Hypothalamus (tissue), 51 donors: ENCODE measurements around the gene SPSB1.
A peak's percentile ranks its signal among the peaks of the same experiment; 100 is the strongest.

Experiments
- DNase-seq, 51 donors: peaks; one replicate each; lab custom pipeline; 2025; lab: John Stamatoyannopoulos, UW

Gene SPSB1

DNA sequence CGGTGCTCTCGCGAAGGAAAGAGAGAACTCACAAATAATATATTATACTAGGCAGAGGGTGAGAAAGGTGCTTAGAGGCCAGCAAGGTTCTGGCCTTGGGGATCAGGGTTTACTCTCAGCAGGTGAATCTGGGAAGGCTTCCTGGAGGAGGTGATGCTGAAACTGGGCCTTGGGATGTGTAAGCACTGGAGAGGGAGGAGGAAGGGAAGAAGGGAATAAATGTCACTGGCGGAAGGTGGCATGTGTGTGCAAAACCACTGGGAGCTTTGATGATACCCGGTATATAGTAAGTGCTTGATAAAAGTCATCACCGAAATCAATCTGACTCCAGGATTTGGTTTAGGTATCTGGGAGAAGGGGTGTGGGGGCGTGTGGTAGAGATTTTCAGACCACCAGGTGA, 24.4 kb downstream of the SPSB1 start:
- DNase-seq: no peak

DNA sequence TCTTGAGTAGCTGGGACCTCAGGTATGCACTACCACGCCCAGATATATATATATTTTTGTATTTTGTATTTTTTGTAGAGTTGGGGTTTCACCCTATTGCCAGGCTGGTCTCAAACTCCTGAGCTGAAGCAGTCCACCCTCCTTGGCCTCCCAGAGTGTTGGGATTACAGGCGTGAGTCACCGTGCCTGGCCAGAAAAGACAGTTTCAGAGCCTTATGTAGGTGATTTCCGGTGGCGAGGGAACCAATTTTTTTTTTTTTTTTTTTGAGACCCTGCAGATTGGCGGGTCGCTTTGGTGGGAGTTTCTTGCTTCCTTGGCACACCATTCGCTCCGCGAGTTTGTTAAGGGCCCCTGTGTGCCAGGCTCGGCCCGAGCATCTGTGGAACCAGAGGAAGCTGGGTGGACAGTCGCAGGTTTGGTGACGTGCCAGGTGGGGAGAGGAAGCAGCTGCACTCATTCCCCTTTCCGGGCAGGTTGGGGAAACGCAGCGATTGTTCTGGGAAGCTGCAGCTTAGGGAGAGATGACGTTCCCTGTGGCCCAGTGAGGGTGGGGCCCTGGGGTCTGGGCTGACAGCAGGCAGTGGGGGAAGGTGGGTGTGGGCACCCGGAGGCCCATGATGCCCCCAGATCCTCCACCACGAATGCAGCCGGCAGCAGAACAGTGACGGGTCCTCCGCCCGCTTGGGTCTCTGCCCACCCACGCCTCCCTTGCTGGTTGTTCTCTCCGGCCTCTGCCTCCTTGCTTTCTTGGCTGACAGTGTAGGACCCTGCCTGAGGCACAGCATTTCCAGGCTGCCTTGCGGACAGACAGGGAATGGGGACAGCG, 25.1 kb downstream of the SPSB1 start:
- DNase-seq: peak in 20 of 51 donors; percentile 16 to 66 (median 42)

DNA sequence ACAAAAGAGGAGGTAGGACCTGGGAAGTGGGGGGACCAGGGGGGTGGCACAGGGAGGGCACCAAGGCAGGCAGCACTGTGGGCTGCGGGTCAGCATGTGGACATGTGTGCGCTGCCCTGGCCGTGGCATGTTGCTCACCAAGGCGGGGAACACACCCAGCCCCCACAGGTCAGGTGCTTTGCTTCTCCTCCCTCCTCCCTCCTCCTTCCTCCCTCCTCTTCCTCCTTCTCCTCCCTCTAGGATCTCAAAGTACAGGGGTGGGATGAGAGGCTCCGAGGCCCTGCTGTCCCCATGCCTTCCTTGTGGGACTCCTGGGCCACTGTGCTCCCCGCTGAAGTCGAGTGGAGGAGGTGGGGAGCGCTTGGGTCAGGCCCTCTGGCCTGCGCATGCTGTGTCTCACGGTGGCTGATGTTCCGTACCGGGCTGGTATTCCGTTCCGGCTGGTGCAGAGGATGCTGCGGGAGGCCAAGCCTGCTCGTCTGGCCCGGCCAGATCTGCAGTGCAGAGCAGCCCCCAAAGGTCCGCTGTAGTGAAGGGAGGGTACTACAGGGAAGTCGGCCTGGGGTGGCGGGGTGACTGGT, 26.6 kb downstream of the SPSB1 start:
- no peak for DNase-seq

DNA sequence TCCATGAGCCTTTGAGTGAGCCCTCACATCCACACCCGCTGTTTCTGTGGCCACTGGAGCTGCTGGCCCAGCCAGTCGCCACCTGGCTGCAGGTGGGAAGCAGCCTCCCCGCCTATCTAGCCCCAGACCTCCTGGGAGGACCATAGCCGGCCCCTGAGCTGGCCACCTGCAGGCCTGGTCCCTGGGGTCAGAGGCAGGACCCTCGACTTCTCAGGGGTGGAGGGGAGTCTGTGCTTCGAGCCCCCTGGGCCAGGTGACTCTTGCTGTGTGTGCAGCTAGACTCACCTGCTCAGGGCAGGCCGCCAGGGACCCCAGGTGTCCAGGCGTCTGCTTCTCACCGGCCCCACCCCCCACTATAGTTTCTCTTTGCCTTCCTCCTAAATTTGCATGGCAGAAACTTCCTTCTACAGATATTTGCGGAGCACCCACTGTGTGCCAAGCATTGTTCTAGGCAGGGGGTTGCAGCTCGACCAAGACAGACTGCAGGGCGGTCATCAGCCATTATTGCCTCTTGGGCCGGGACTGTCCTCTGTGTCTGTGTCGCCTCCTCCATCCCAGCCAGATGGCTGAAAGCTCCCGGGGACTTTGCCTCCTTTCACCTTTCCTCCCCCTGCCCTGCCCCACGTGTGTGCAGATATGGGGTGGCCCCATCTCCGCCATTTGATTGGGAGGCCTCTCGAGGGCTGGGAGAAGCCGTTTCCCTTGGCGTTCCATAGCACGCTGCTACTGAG, 27.3 kb downstream of the SPSB1 start:
- no peak for DNase-seq

DNA sequence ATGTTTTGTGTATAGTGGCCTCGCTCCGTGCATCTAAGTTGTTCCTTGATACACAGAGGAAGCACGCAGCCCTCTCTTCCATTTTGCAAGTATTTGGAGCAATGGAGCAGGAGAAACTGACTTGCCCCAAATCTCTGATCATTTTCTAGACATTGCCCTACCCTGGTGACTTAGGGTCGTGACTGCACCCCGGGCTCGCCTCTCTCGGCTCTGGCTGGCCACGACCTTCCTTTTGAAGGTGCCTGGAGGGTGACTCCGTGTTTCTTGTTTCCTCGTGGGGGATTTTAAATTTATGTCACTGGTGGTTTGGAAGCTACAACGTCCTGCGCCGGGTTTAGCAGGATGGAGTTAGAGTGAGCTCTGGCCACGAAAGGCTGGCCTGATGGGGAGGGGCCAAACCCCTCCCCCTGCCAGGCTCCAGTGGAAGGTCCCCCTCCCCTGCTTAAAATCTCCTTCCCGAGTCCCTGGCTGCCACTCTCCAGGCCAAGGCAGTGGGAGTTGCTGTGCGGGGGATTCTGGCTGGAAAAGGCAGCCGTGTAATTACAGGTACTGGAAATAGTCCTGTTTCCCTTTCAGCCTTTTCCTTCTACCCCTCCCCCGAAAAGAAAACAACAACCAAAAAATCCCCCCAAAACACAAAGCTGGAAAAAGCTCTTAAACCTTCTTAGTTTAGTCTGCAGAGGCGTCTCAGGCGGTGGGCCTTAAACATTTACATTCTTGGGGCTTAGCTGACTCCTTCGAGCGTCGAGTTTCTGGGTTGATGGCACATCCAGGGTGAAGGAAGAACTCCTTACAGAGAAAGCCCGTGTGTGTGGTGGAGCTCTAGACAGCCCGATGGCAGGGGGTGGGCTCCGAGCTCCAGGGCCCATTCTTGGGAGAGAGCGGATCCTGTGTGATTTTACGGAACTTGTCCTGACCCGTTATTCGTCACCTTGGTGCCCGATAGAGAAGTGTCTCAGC, 28.1 kb downstream of the SPSB1 start:
- DNase-seq: no peak

DNA sequence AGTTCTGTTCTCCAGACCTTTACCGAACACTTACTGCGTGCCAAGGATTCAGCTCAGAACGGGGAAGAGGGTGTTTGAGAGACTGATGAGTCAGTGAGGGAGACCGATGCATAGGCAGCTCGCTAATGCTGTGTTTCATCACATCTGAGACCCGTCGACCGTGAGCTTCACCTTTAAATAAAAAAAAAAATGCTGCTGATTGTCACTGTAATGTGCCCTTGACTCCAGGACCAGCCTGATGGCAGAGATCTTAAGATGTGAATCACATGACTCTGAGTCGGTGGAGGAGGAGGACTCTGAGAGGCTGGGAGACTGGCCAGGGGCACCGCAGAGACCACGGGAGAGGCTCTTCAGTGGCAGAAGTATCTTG, 28.8 kb downstream of the SPSB1 start:
- peak in 2 of 51 donors; percentile 19 to 20 for DNase-seq

DNA sequence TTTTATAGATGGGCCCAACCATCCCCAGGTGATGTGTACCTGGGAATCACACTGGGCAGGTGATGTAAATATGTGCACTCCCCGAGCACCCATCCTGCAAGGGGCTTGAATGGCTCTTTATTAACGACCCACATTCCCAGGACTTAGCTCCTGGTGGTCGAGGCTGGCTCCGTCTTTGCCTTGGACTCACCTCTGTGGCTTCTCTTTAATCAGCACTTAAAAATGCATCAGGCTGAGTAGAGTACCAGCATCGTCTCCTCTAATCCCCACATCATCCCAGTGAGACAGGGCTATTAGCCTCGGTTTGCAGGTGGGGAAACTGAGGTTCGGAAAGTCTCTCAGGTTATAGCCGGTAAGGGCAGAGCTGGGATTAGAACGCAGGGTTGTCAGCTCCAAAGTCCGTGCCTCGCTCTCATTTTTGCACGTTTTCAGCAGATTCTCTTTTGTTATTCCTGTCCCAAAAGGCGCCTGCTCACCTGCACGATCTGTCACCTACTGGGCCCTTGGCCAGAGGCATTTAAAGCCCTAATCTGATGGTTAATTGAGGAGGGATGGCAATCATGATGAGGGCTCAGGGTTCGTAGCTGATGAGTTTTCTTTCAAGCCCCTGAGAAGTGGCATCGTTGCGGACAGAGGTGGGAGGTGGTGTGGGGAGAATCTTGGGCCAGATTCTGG, 29.4 kb downstream of the SPSB1 start:
- no peak for DNase-seq

DNA sequence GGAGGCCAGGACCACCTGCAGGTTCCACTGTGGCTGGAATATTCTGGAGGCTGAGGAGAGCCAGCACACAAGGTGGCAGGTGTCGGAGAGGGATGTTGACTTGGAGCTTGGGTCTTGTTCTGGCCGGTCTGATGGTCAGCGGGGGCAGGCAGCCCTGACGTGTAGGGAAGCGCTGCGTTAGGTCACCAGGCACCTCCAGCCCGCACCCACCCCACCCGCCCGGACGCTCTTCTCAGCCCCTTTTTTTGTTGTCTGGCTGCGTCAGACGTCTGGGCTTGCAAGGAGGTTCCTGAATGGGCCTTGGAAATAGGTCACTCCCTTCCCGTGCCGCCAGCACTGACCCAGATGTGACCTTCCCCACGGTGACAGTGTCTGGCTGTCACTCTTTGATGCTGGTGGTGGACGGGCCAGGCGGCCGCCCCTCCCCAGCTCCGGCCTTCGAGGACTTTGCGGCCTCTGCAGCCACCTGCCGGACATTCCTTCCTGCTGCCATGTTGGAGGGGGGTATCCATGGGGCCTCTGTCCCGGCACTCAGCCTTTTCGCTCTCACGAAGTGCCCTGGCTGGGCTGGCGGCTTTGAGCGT, 30.1 kb downstream of the SPSB1 start:
- peak in 32 of 51 donors; percentile 12 to 72 (median 42) for DNase-seq

DNA sequence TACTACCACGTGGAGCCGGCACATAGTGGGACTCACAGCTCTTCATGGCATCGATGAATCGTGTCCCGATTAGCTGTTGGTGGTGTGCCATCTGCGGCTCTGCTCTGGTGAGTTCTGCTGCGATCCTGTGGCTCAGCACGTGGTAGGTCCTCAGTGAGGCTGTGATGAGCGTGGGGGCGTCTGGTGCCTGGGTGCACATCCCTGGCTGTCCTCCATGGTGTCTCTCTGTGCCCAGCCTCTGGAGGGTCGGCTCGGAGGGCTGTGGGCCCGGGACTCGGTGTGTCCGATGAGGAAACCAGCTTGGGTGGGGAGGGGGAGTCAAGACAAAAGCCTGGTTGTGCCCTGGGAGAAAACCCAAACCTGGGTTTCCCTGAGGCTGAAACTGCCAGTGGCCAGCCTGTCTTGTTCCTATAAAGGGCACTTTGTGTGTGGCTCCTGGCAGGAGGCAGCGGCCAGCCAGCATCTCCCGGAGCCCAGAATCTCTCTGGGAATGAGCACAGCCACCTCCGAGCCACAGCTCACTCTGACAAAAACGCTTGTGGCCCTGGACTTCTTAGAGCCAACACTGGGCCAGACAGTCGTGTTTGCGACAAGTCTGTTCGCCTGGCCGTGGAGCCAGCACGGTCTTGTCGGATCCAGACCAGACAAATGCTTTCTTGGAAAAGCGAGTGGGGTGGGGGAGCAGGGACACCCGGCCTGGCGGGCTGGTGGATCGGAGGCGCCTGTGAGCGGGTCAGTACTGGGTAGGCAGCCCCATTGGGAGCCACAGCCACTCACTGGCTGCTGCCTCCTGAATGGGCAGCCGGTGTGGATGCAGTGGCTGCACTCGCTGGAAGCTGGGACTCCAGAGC, 31.8 kb downstream of the SPSB1 start:
- peak in 49 of 51 donors; percentile 4 to 92 (median 72) for DNase-seq

DNA sequence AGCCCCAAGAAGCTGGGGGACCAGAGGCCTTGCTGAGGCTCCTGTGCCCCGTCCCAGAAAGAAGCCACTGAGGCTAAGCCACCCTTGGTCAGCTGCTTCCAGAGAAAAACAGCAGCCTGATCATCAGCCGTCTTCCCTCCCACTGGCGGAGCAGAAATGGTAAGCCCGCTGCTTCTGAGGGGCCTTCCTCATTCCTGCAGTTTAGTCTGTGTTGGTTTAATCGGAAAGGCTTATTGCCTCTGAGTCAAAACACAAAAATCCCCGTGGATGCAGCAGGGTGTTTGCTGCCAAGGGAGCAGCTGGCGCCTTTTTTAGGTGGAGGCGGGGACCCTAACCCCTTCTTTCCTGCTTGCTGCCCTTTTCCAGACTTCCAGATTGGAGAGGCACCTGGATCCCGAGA, 33.9 kb downstream of the SPSB1 start:
- no peak for DNase-seq

DNA sequence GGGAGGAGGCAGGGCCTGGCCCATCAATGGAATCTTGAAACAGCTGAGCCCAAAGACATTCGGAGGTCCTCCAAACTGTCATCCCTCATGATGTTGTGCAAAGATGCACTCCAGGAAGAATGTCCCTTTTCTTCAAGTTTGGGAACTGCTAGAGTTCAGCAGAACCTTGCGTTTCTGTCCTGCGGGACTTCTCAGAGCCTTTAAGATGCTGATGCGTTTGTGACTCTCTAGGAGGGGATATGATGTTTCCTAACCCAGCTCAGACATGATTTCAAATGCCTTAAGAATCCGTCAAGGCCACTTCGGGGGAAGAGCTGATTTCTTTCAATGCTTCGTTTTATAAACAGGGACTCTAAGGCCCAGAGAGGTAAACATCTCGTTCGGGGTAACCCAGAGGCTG, 35.5 kb downstream of the SPSB1 start:
- no peak for DNase-seq

DNA sequence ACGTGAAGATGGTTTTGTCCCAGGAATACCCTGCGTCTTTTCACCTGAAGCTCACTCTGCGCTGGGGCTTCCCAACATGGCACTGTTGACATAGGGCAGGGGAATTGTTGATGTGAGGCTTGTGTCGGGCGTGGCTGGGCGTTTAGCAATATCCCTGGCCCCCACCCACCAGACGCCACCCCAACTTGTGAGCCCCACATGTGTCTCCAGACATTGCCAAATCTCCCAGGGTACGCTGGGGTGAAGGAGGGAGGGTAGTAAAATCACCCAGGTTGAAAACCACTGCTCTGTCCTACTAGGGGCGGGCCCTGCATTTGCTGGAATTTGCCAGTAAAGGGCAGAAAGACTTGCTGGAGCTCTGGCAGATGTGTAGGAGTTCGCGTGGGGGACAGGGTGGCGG, 36.0 kb downstream of the SPSB1 start:
- DNase-seq: no peak

DNA sequence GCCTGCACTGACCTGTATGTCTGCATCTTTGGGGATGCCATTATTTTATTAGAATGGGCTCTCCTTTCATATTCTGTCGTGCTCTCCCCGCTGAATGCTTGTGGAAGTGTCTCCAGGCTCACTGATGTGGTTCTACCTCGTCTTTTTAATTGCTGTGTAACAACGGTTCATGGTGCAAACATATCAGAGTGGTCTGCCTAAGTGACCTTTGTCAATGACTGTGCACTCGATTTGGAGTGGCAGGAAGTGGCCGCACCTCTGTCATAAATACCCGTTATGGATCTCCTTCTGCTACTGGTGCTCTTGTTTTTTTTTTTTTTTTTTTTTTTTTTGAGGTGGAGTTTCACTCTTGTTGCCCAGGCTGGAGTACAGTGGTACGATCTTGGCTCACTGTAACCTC, 38.3 kb downstream of the SPSB1 start:
- no peak for DNase-seq

DNA sequence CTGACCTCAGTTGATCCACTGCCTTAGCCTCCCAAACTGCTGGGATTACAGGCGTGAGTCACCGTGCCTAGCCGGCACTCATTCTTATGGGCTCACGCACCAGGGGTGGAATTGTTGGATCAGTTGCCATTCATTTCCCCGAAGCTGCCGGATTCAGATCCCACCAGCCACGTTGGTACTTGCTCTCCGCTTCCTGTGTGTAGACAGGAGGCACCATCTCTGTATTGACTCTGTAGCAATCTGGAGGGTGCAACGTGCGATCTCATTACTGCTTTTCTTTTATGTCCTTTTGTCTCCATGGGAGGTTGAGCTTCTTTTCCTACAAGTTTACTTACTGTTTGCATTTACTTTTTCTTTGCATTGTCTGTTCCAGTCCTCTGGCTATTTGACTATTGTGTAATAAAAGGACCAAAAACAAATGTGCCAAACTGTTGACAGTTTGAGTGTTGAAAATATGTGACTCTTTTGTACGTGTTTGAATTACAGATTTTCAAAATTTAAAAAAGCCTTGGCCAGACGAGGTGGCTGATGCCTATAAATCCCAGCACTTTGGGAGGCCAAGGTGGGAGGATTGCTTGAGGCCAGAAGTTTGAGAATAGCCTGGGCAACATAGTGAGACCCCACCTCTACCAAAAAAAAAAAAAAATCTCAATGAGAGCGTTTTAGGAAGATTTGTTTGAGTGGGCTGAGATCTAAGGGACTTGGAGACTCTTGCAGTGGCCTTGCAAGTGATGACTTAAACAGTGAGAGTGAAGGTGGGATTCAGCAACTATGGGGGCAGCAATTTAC, 39.1 kb downstream of the SPSB1 start:
- no peak for DNase-seq

DNA sequence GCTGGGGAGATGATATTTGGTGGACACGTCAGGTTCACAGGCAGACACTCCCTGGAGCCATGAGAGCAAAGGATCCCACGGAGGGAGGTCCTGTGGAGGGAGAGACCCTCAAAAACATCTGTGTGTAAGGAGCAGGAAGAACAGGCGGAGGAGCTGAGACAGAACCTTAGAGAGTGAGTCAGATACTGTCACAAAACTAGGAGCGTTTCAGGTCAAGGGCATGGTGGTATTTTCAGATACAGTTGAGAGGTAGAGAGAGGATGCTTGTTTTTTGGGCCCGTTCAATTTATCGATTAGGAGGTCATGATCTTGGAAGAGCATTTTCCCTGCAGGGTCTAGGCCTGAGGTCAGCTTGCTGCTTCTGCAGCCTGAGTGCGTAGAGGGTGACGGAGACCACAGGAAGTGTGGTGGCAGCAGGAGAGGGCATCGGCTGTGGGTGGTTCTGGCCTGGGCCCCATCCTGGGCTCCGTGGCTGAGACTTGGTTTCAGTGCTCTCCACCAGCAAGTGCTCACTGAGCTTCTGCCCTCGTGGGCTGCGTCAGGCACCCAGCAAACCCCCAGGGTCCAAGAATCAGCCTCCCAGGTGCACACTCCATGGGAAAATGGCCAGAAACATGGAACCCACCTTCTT, 39.9 kb downstream of the SPSB1 start:
- no peak for DNase-seq

DNA sequence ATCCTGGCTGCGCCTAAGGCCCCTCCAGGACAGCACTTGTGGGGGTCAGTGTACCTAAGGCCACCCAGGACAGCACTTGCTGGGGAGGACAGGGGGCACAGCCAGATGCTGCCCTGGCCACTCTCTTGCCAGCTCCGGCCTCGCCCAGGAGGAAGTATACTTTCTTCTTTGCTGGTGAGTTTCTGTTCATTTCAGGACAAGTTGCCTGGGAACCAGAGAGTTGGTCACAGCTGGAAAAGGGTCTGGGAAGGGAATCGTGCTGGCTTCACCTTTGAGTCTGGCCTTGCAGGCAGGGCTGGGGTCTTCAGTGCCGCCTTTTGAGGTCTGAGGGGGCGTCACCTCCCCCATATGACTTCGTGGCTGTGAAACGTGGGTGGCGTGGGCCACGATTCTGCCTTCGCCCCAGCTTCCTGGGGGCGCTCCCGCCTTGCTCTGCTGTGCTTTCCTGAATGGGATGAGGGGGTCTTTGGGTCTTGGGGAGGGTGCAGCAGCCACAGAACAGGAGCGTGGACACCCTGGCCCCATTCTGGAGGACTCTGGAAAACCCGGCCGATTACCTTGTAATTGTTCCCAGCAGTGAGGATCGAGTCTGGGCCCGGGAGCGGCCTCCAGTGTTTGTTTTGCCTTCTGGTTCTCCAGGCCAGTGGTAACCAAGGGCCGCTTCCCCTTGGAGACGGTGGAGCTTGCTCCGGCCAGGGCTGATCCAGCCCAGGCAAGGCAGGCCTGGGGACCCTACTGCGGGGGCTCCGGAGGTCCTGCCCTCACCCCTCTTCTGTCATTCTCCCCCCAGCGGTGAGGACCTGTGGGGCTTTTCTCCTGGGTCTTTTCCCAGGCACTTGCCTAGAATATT, 45.9 kb downstream of the SPSB1 start:
- no peak for DNase-seq
